ENCODE measurements around the gene USP6NL.

GRCh38 chr10:11595395-11595692 is 16.1 kb downstream of the USP6NL start:
- TF ChIP-seq POLR2A (IDR thresholded peaks at IDR 0.05; ENCODE audit: low read depth, low read length) (no peak), POLR2AphosphoS5 (IDR thresholded peaks at IDR 0.05; ENCODE audit: low read depth, low read length) (no peak), TAF1 (IDR thresholded peaks at IDR 0.05; ENCODE audit: borderline replicate concordance, low read depth, low read length) (no peak)

All from GM12892 (cell line).